Esophagus muscularis mucosa (tissue), 4 donors: ENCODE results near the gene MC3R. TPM values are rescaled to one million over a fixed set of nuclear protein-coding genes. Genes with fewer than 3 reads are reported as not detected.

ENCODE experiments used
- DNase-seq: peaks from one replicate; pipeline ENCODE4 v3.0.0-alpha.2; 2017; ENCODE audit errors: extremely low spot score
- H3K27ac ChIP-seq, 4 donors: fragments of 200-600 bp; sonication (generic); replicated peaks in 1 of 4; 1 replicate in 3 of 4; 2 replicates in 1 of 4; pipeline ENCODE4 v1.5.1; 2016 to 2019; ENCODE audit warnings: mild to moderate bottlenecking in 1 of 4
- H3K27me3 ChIP-seq, 4 donors: fragments of 200-600 bp; sonication (generic); one replicate each; pipeline versions ENCODE4 v1.5.1 to v1.6.0; 2016 to 2019
- H3K36me3 ChIP-seq, 4 donors: fragments of 200-600 bp; sonication (generic); one replicate each; pipeline ENCODE4 v1.5.1; 2016 to 2019
- H3K4me1 ChIP-seq, 4 donors: fragments of 200-600 bp; sonication (generic); one replicate each; pipeline ENCODE4 v1.5.1; 2016 to 2019
- H3K4me3 ChIP-seq, 4 donors: fragments of 200-600 bp; sonication (generic); 1 replicate in 2 of 4; 2 replicates in 2 of 4; pipeline ENCODE4 v1.5.1; 2016 to 2019; ENCODE audit warnings: mild to moderate bottlenecking in 4 of 4, moderate library complexity in 1 of 4
- H3K9me3 ChIP-seq, 4 donors: fragments of 200-600 bp; sonication (generic); 1 replicate in 3 of 4; 2 replicates in 1 of 4; pipeline ENCODE4 v1.5.1; 2016 to 2019
- EP300 ChIP-seq: sonication (generic); formaldehyde crosslinking; IDR thresholded peaks from one replicate; pipeline ENCODE4 v1.6.1; 2017; ENCODE audit warnings: antibody characterized with exemption
- POLR2A ChIP-seq: fragments of 450-650 bp; IDR thresholded peaks from one replicate; pipeline ENCODE4 v1.6.1; 2017; ENCODE audit warnings: antibody characterized with exemption, moderate library complexity, mild to moderate bottlenecking, low read depth
- POLR2AphosphoS5 ChIP-seq, 2 donors: sonication (generic); formaldehyde crosslinking; IDR thresholded peaks; one replicate each; pipeline ENCODE4 v1.6.1; 2017; ENCODE audit warnings: antibody characterized with exemption in 2 of 2
- WGBS: methylation state at CpG from one replicate; pipeline ENCODE4 v1.1.5; 2018; 5-methylcytosine and 5-hydroxymethylcytosine counted together
- intact Hi-C: fragments of 100-400 bp; cut with DNase I; formaldehyde crosslinking; loops from one replicate; pipeline ENCODE4 v1.15.1; 2023
- total RNA-seq, 4 donors: library from RNA; depleted of rRNA; stranded (reverse); fragments of >200 nt; gene quantifications; one replicate each; pipeline versions ENCODE4 v1.1.0 to v1.2.1, GENCODE V29; 2016
- TF ChIP-seq, protein P1 (sequence below), 3 experiments: fragments of 200-600 bp in 2 of 3; fragments of 450-650 bp in 1 of 3; sonication (generic) in 2 of 3; IDR thresholded peaks; one replicate each; pipeline ENCODE4 v1.5.1; 2017 to 2019; ENCODE audit warnings: antibody characterized with exemption in 3 of 3, mild to moderate bottlenecking in 2 of 3, moderate library complexity in 1 of 3

The MC3R gene
- total RNA-seq, 4 donors from 2014 or later, result not detected

DNA sequence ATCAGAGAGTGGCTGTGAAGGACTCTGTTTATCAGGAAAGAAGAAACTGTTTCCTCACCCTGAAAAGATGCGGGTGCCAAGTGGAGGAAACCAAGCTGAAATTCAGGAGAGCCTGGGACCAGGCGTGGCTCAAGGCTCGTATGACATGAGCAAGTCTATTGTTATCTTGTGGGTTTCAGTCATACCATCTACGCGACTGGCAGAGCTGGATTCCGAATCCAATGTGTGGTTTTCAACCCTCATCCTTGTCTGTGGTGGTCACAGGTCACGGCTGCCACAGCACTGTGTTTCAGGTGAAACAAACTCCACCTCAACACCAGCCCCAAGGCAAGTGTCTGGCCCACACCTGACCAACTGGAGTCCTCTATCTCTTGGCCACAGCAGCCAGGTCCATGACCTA lies 9.1 kb downstream of the MC3R start:
- Histone ChIP-seq H3K9me3 (no peaks in the 10 kb centered on the region), H3K4me1 (no peaks in the 10 kb centered on the region), H3K36me3 (no peaks in the 10 kb centered on the region), H3K27me3 (peaks cover 0 to 22% (median 0%) of the 10 kb centered on the region in 4 donors), H3K4me3 (no peak overlapping the region), H3K27ac (no peak overlapping the region)
- peak; percentile 89 for DNase-seq
- intact Hi-C loops, result no loop called here
- 78% methylated on average over 7 of the region's 7 CpGs for WGBS
- TF ChIP-seq POLR2A, result no peak
- TF ChIP-seq, protein P1, sequence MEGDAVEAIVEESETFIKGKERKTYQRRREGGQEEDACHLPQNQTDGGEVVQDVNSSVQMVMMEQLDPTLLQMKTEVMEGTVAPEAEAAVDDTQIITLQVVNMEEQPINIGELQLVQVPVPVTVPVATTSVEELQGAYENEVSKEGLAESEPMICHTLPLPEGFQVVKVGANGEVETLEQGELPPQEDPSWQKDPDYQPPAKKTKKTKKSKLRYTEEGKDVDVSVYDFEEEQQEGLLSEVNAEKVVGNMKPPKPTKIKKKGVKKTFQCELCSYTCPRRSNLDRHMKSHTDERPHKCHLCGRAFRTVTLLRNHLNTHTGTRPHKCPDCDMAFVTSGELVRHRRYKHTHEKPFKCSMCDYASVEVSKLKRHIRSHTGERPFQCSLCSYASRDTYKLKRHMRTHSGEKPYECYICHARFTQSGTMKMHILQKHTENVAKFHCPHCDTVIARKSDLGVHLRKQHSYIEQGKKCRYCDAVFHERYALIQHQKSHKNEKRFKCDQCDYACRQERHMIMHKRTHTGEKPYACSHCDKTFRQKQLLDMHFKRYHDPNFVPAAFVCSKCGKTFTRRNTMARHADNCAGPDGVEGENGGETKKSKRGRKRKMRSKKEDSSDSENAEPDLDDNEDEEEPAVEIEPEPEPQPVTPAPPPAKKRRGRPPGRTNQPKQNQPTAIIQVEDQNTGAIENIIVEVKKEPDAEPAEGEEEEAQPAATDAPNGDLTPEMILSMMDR (IDR thresholded peaks at IDR 0.05), result no peak

DNA sequence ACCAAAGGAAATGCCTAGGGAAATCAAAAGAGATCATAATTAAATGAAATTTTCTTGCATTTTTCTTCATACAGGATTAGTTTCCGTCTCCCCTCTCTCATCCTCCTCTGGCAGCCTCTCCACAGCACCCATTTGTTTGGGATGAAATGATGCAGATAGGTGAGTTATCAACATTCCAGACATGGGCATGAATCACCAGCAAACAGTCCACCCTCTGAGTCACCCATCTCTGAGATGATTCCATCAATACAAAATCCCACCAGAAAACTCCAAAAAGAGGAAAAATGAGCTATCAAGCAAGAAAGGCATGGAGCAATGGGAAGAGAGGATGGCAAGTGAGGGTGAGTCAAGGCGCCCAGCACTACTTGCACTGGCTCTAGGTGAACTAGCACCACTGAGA lies 11.4 kb downstream of the MC3R start:
- H3K4me3 ChIP-seq, result no peak overlapping the region
- H3K27me3 ChIP-seq, result peaks cover 0 to 11% (median 0%) of the 10 kb centered on the region in 4 donors
- WGBS, result 57% methylated on average over 2 of the region's 2 CpGs
- TF ChIP-seq EP300 (no peak), POLR2AphosphoS5 (IDR thresholded peaks at IDR 0.05) (no peak), POLR2A (no peak)
- TF ChIP-seq, protein P1 (IDR thresholded peaks at IDR 0.05), result no peak
- no peak overlapping the region for H3K27ac ChIP-seq
- no peak for DNase-seq
- intact Hi-C loops, result no loop called here
- no peaks in the 10 kb centered on the region for H3K36me3 ChIP-seq
- no peaks in the 10 kb centered on the region for H3K4me1 ChIP-seq
- H3K9me3 ChIP-seq, result no peaks in the 10 kb centered on the region

DNA sequence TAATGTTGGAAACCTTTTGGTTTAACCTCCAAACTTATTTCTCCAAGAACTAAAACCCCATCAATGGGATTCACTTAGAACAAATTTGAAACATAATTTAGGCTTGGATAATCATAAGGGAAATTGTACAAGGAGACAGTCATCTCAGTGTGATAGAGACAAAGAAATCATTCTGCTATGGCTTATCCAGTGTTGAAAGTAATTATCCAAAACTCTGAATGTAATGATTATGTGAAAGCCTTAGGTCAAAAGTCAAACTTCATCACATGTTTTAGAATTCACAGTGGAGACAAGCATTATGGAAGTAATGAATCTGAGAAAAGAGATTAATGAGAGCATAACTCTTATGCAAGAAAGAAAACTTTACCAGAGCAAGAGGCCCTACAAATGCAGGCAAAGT lies 20.0 kb downstream of the MC3R start:
- DNase-seq, result no peak
- Histone ChIP-seq H3K4me3 (no peak overlapping the region), H3K9me3 (no peaks in the 10 kb centered on the region), H3K36me3 (no peaks in the 10 kb centered on the region), H3K4me1 (no peaks in the 10 kb centered on the region), H3K27me3 (peaks cover 0 to 19% (median 0%) of the 10 kb centered on the region in 4 donors), H3K27ac (no peak overlapping the region)
- intact Hi-C loops, result no loop called here
- no peak for TF ChIP-seq POLR2AphosphoS5 (IDR thresholded peaks at IDR 0.05)
- TF ChIP-seq EP300, result no peak
- TF ChIP-seq, protein P1 (IDR thresholded peaks at IDR 0.05), result no peak
- TF ChIP-seq POLR2A, result no peak

DNA sequence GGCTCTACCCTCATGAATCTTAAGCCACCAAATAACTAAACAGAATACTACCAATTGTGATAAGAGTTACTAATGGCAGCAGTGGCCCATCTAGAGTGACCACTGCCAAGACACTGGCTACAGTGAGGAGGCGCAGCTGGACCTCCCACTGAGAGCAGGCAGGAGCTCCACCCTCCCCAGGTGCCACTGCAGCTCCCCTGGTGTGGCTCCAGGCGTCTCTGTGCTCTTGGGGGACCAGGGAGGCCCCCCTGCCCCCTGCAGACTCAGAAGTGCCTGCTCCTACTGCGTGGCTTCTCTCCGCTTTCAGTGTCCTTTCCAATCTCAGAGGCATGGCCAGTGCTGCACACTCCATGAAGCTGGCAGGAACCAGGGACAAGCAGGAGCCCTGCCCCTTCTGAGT lies 23.4 kb downstream of the MC3R start:
- WGBS, result 50% methylated on average over 4 of the region's 4 CpGs
- Histone ChIP-seq H3K4me3 (no peak overlapping the region), H3K27ac (no peak overlapping the region), H3K4me1 (no peaks in the 10 kb centered on the region), H3K27me3 (peaks cover 0 to 3% (median 0%) of the 10 kb centered on the region in 4 donors), H3K36me3 (no peaks in the 10 kb centered on the region), H3K9me3 (no peaks in the 10 kb centered on the region)
- TF ChIP-seq, protein P1 (IDR thresholded peaks at IDR 0.05), result no peak
- no peak for TF ChIP-seq POLR2AphosphoS5 (IDR thresholded peaks at IDR 0.05)
- TF ChIP-seq EP300, result no peak
- TF ChIP-seq POLR2A, result no peak
- no peak for DNase-seq
- intact Hi-C loops, result no loop called here

DNA sequence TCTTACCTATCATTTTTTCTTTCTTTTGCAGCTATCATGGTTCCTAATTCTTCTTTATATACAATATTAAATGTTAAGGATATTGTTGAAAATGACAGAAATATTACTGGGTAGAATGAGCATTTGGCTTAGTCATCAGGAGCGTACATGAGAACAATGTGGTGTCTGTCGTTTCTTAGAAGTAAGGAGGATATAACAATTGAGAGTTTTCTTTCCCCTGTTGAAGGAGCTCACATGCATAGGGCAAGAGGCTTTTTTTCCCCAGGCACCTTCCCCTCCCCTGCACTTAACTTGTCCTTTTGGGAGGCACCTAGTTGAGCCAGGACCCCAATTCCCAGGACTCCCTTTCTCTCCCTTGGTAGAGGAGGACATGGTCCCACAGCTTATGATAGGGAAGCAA lies 25.0 kb downstream of the MC3R start:
- Histone ChIP-seq H3K27me3 (no peaks in the 10 kb centered on the region), H3K27ac (no peak overlapping the region), H3K4me3 (no peak overlapping the region), H3K4me1 (no peaks in the 10 kb centered on the region), H3K36me3 (no peaks in the 10 kb centered on the region), H3K9me3 (peaks cover 0 to 4% (median 0%) of the 10 kb centered on the region in 4 donors)
- intact Hi-C loops, result no loop called here
- no peak for DNase-seq
- WGBS, result 68% methylated on average over 2 of the region's 2 CpGs
- TF ChIP-seq POLR2A, result no peak
- no peak for TF ChIP-seq EP300
- no peak for TF ChIP-seq POLR2AphosphoS5 (IDR thresholded peaks at IDR 0.05)
- TF ChIP-seq, protein P1 (IDR thresholded peaks at IDR 0.05), result no peak
